ENCODE results near the gene RPL38. TPM values are rescaled to one million over a fixed set of nuclear protein-coding genes. Genes with fewer than 3 reads are reported as not detected.

The RPL38 gene
- total and polyA plus RNA-seq, 2 donors (not counting 1 experiment from before 2014, with no cell fraction given) = 722 to 1,550 TPM

GRCh38 chr17:74244548-74244947 lies 41.1 kb downstream of the RPL38 start:
- WGBS (ENCODE audit: insufficient coverage) = 94% methylated on average over 5 of the region's 6 CpGs

More at GRCh38 chr17:74244548-74244947, 41.1 kb downstream of the RPL38 start:
- no peaks in the 10 kb centered on the region for H4K20me1 ChIP-seq (ENCODE audit: control insufficient read depth, insufficient read depth, low read length, poor library complexity, severe bottlenecking)
- no peak overlapping the region for H3K4me3 ChIP-seq (ENCODE audit: control extremely low read depth in 1 of 5, extremely low read depth in 1 of 5, insufficient read depth in 1 of 5, low read depth in 2 of 5, low read length in 4 of 5)
- ChIA-PET POLR2A (no interaction called here), CTCF (interaction anchor here (0.6 kb wide), 1 partner anchor 12 kb away, joined by 3 read pairs; no protein-coding TSS in a partner anchor)
- H3K36me3 ChIP-seq (replicated peaks in 1 of 2; ENCODE audit: control extremely low read depth in 1 of 2, control insufficient read depth in 1 of 2, extremely low read depth in 1 of 2, insufficient read depth in 2 of 2, low read length in 1 of 2) = no peaks in the 10 kb centered on the region
- H3K9me3 ChIP-seq (ENCODE audit: control extremely low read depth in 1 of 3, control insufficient read depth in 2 of 3, insufficient read depth in 1 of 3, low read length in 2 of 3) = no peaks in the 10 kb centered on the region
- Mint-ChIP-seq H3K9me3 (ENCODE audit: insufficient read depth) (no peaks in the 10 kb centered on the region), H3K27ac (no peak overlapping the region), H3K27me3 (no peaks in the 10 kb centered on the region), H3K4me3 (no peak overlapping the region), H3K4me1 (no peaks in the 10 kb centered on the region)
- H3K27me3 ChIP-seq (replicated peaks in 1 of 4; ENCODE audit: control extremely low read depth in 1 of 4, control insufficient read depth in 3 of 4, insufficient read depth in 4 of 4, low read length in 3 of 4) = no peaks in the 10 kb centered on the region
- TF ChIP-seq CTCF (IDR thresholded peaks at IDR 0.05) (no peak), EZH2 (IDR thresholded peaks at IDR 0.05; ENCODE audit: borderline replicate concordance, insufficient read depth, low read depth, low read length, poor library complexity, severe bottlenecking) (no peak)
- DNase-seq (no peak), ATAC-seq (ENCODE audit: low read depth) (no peak)
- intact Hi-C loops (cut with micrococcal nuclease) = no loop called here
- no peak overlapping the region for H3K27ac ChIP-seq (ENCODE audit: low read length in 2 of 2)
- H3K79me2 ChIP-seq (ENCODE audit: control insufficient read depth, insufficient read depth, low read length) = no peaks in the 10 kb centered on the region
- H2AFZ ChIP-seq (ENCODE audit: insufficient read depth, low read depth, low read length, poor library complexity, severe bottlenecking) = no peak overlapping the region
- no peak overlapping the region for H3K4me2 ChIP-seq (replicated peaks; ENCODE audit: low read depth, low read length, poor library complexity, severe bottlenecking)
- H3K4me1 ChIP-seq (ENCODE audit: control insufficient read depth in 2 of 2, insufficient read depth in 2 of 2, low read length in 2 of 2) = no peaks in the 10 kb centered on the region
- H3K9ac ChIP-seq (ENCODE audit: low read length) = no peak overlapping the region
